HG03060 (cell line): Measurements from ENCODE around the gene CCDC27.

Experiments
- ATAC-seq: cut with Tn5 transposase; IDR thresholded peaks from one replicate; pipeline ENCODE4 v1.9.1; 2021; ENCODE audit warnings: low read depth, moderate number of reproducible peaks; ENCODE audit not compliant: unreplicated experiment

Gene CCDC27

DNA sequence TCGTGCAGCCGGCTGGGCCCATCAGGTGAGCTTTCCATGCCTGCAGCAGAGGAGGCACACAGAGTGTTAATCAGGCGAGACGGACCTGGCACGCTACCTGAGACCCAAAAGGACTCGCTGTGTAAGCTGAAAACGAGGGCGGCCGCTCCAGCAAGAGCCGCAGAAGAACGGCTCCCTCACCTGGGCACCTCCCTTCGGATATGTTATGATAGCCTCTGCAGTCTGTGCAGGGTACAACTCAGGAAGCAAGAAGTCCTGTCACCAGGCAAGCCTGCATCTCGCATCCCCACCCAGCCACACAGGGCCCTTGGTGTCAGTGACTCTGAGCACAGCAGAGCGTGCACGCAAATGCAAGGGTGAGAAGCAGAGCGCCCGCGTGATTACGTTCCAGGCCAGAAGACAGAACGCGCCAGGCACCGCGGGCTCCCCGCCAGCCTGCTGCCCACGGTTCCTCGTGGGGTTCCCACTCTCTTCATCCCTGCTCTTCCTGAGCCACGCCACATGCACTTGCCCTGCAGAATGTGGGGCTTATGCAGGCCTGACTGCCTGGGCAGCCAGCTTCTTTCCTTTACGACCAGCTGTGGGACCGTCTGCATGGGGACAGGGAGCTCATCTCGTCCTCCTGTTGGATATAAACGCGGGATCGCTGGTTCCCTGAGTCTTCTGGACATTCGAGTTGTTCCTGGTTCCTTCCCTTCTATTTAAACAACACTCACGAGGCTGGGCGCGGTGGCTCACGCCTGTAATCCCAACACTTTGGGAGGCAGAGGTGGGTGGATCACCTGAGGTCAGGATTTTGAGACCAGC, 64.3 kb downstream of the CCDC27 start:
- ATAC-seq = no peak

GRCh38 chr1:3817138-3817740, 65.0 kb downstream of the CCDC27 start:
- no peak for ATAC-seq

DNA sequence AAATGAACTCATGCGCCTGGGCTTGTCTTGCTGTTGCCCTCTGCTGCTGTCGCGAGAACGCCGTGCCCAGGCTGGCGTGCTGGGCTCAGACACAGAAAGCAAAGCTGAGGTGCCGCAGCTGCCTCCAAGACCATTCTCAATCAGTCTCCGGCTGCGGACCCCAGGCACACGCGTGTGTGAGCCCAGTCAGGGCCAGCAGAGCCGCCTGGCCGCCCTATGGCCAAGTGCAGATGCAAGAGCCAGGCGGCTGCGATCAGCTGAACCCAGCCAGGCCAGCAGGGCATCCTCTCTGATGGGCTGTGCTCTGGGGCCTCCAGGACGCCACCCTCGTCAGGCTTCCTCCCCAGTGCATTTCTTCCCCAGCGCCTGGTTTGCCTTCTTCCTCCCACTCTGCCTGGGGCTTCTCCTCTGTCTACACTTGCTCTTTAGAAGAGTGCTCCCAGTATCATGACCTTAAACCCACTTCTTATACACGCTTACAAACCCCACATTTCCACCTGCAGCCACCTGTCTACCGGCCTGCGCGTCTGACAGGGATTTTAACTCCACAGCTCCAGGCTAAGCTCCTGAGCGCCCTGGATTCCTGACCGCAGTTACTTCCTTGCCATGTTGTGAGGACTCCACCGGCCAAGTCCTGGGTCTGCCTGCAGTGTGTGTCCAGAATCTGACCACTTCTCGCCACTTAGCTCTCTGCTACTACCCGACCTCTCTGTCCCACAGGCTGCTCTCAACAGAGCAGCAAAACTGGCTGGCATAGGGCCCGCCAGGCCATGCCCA, 65.8 kb downstream of the CCDC27 start:
- no peak for ATAC-seq

GRCh38 chr1:3819771-3820200, 67.5 kb downstream of the CCDC27 start:
- no peak for ATAC-seq

- ATAC-seq = no peak
Measured at GRCh38 chr1:3820316-3820715, 68.1 kb downstream of the CCDC27 start.

DNA sequence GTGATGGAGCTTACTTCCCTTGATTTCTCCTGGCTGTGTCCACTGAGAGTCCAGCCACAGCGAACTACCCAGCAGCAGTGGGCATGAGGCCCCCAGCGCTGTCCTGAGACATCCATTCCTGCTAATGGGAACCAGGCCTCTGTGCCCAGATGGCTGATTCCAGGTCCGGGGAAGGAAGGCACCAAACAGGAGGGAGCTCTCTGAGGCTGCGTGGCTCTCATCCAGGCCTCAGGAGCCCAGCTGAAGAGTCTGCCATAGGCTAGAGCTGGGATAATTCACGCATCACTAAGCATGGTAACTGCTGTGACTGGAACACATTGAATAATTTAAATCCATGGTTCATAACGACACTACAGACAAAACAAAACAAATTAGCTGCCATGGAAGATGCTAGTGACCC, 68.8 kb downstream of the CCDC27 start:
- ATAC-seq = no peak
